Measurements from ENCODE around the gene IL7R. TPM values are rescaled to one million over a fixed set of nuclear protein-coding genes. Genes with fewer than 3 reads are reported as not detected.

IL7R gene
- total RNA-seq, 4 donors from 2014 or later, result 36.8 to 101 (median 59.4) TPM

DNA sequence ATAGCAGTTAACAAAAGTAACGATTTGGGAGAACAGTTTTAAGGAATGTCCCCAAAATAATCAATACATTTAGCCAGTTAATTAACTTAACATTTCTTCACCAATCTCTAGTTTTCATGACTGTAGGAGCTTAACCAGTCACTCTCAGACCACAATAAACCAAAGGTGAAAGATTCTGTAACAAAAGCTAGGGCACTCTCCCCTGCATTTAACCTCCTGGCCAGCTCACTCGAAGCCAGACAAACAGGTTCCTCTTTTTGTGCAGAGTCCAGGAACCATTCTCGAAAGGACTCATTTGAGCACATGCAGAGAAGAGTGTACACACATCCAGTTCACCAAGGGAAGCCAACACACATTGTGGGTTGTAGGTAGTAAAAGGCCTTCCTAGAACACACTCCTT, 6.5 kb downstream of the IL7R start:
- no peaks in the 10 kb centered on the region for H3K4me1 ChIP-seq
- no peaks in the 10 kb centered on the region for H3K9me3 ChIP-seq
- TF ChIP-seq POLR2A (IDR thresholded peaks at IDR 0.05), result no peak
- TF ChIP-seq, protein P1, sequence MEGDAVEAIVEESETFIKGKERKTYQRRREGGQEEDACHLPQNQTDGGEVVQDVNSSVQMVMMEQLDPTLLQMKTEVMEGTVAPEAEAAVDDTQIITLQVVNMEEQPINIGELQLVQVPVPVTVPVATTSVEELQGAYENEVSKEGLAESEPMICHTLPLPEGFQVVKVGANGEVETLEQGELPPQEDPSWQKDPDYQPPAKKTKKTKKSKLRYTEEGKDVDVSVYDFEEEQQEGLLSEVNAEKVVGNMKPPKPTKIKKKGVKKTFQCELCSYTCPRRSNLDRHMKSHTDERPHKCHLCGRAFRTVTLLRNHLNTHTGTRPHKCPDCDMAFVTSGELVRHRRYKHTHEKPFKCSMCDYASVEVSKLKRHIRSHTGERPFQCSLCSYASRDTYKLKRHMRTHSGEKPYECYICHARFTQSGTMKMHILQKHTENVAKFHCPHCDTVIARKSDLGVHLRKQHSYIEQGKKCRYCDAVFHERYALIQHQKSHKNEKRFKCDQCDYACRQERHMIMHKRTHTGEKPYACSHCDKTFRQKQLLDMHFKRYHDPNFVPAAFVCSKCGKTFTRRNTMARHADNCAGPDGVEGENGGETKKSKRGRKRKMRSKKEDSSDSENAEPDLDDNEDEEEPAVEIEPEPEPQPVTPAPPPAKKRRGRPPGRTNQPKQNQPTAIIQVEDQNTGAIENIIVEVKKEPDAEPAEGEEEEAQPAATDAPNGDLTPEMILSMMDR (IDR thresholded peaks at IDR 0.05), result no peak
- H3K27ac ChIP-seq, result peak overlapping the region in 2 of 4 donors; percentile 28 to 62
- H3K36me3 ChIP-seq, result no peaks in the 10 kb centered on the region
- peak overlapping the region; percentile 5 to 38 (median 32) for H3K4me3 ChIP-seq
- no peaks in the 10 kb centered on the region for H3K27me3 ChIP-seq
- no peak for DNase-seq

DNA sequence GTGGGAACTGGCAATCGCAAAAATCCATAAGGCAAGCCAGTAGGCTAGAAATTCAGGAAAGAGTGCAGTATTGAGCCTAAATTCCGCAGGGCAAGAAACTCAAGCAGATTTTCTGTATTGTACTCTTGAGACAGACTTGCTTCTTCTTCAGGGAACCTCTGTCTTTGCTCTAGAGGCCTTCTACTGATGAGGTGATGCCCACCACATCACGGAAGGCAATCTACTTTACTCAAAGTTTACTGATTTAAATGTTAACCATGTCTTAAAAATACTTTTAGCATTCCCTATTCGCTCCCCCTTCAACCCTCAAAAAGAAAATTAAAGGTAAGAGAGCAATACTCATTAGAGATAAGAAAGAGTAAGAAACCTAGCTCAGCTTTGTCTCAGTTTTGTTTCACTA, 11.3 kb downstream of the IL7R start:
- H3K36me3 ChIP-seq, result no peaks in the 10 kb centered on the region
- no peak overlapping the region for H3K27ac ChIP-seq
- no peak for TF ChIP-seq POLR2A (IDR thresholded peaks at IDR 0.05)
- TF ChIP-seq, protein P1 (IDR thresholded peaks at IDR 0.05), result no peak
- H3K27me3 ChIP-seq, result no peaks in the 10 kb centered on the region
- H3K4me3 ChIP-seq, result no peak overlapping the region
- no peaks in the 10 kb centered on the region for H3K9me3 ChIP-seq
- DNase-seq, result no peak
- no peaks in the 10 kb centered on the region for H3K4me1 ChIP-seq

DNA sequence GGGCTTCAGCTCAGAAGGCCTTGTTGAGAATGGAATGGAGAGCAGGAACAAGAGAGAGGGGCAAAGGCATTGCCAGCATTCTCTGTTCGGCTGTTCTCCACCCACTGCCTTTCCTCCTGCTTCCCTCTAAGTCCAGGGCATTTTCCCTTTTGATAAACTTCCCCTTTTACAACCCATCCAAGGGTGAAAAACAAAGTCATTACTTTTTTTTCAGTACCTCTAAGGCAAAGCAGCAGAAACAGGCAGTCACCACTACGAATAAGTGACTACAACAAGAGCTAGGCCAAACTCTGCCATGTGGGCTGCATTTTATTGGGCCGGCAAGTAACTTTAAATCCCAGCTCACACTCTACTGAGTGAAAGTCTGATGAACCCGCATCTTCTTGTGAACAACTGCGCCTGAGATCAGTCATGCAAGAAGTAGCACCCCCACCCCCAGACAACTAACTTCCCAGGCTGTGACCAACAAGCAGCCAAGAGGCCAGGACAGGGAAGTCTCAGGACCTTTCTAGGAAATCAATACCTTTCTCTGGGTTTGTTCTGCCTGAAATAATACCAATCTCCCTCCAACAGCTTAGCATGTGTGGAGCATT, 13.1 kb downstream of the IL7R start:
- TF ChIP-seq POLR2A (IDR thresholded peaks at IDR 0.05), result no peak
- TF ChIP-seq, protein P1 (IDR thresholded peaks at IDR 0.05), result no peak

DNA sequence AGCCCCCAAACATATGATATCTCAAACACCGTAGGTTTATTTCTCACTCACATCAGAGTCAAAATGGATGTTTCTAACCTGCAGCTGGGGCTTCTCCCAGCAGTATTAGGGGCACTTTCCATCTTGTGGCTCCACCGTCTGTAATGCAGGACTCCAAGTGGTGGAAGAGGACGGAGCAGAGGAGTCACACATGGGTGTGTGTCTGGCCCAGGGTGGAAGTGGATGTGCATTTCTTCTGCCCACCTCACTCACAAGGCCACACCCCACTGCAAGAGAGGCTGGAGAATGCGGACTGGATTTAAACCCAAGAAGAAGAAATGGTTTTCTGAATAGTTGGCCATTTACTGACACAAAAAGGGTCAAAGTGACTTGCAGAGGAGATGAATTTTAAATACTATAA, 13.9 kb downstream of the IL7R start:
- Histone ChIP-seq H3K9me3 (no peaks in the 10 kb centered on the region), H3K36me3 (no peaks in the 10 kb centered on the region), H3K4me1 (no peaks in the 10 kb centered on the region), H3K4me3 (no peak overlapping the region), H3K27me3 (no peaks in the 10 kb centered on the region), H3K27ac (no peak overlapping the region)
- DNase-seq, result no peak
- TF ChIP-seq, protein P1 (IDR thresholded peaks at IDR 0.05), result no peak
- no peak for TF ChIP-seq POLR2A (IDR thresholded peaks at IDR 0.05)

More for the DNA sequence above, 13.1 kb downstream of the IL7R start:
- no peaks in the 10 kb centered on the region for H3K4me1 ChIP-seq
- no peaks in the 10 kb centered on the region for H3K9me3 ChIP-seq
- H3K36me3 ChIP-seq, result no peaks in the 10 kb centered on the region
- no peak overlapping the region for H3K4me3 ChIP-seq
- no peaks in the 10 kb centered on the region for H3K27me3 ChIP-seq
- no peak overlapping the region for H3K27ac ChIP-seq
- DNase-seq, result no peak

DNA sequence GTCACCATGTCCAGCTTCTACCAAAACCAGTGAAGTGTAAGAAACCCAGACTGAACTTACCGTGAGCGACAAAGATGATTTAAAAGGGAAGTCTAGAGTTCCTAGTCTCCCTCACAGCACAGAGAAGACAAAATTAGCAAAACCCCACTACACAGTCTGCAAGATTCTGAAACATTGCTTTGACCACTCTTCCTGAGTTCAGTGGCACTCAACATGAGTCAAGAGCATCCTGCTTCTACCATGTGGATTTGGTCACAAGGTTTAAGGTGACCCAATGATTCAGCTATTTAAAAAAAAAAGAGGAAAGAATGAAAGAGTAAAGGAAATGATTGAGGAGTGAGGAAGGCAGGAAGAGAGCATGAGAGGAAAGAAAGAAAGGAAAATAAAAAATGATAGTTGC, 19.8 kb downstream of the IL7R start:
- no peaks in the 10 kb centered on the region for H3K27me3 ChIP-seq
- no peak for TF ChIP-seq POLR2A (IDR thresholded peaks at IDR 0.05)
- TF ChIP-seq, protein P1 (IDR thresholded peaks at IDR 0.05), result no peak
- DNase-seq, result no peak

DNA sequence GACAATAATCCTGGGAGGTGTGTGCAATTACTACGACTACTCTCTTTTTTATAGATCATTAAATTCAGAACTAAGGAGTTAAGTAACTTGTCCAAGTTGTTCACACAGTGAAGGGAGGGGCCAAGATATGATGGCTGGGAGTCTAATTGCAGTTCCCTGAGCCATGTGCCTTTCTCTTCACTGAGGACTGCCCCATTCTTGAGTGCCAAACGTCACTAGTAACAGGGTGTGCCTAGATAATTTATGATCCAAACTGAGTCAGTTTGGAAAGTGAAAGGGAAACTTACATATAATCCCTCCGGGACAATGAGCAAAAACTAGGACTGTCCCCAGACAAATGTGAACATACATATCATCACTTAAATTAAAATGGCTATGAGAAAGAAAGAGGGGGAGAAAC, 20.2 kb downstream of the IL7R start:
- no peaks in the 10 kb centered on the region for H3K27me3 ChIP-seq
- DNase-seq, result no peak
- no peak overlapping the region for H3K27ac ChIP-seq
- TF ChIP-seq, protein P1 (IDR thresholded peaks at IDR 0.05), result no peak
- no peak for TF ChIP-seq POLR2A (IDR thresholded peaks at IDR 0.05)
- no peaks in the 10 kb centered on the region for H3K36me3 ChIP-seq
- H3K9me3 ChIP-seq, result no peaks in the 10 kb centered on the region
- H3K4me1 ChIP-seq, result no peaks in the 10 kb centered on the region
- H3K4me3 ChIP-seq, result no peak overlapping the region

More for the DNA sequence above, 19.8 kb downstream of the IL7R start:
- H3K4me3 ChIP-seq, result no peak overlapping the region
- no peaks in the 10 kb centered on the region for H3K36me3 ChIP-seq
- H3K27ac ChIP-seq, result no peak overlapping the region
- no peaks in the 10 kb centered on the region for H3K4me1 ChIP-seq
- no peaks in the 10 kb centered on the region for H3K9me3 ChIP-seq
